K562 (cell line): ENCODE measurements around the gene TRIO. TPM values are rescaled to one million over a fixed set of nuclear protein-coding genes. Genes with fewer than 3 reads are reported as not detected.

Source experiments
- ATAC-seq: fragments of 200-7000 bp; cut with Tn5 transposase; 3 replicates; pipeline ENCODE4 v1.9.1; 2020; ENCODE audit warnings: moderate library complexity
- BruUV-seq: library from RNA; stranded (reverse); fragments of 400-500 nt; replicated peaks from 2 replicates; lab custom pipeline; 2021; lab: Mats Ljungman, UMichigan
- CTCF ChIA-PET: fragments of 300-600 bp; formaldehyde crosslinking; extraction: SDS; loops from one replicate; lab custom pipeline; 2021; ENCODE audit warnings: low intra/inter-chr PET ratio; lab: Yijun Ruan, JAX
- POLR2A ChIA-PET: fragments of 300-600, 350-650 bp; sonication (Branson Sonifier 250); formaldehyde crosslinking; extraction: SDS; loops from one replicate; lab custom pipeline; 2021; ENCODE audit warnings: antibody characterized with exemption, inconsistent platforms; lab: Yijun Ruan, JAX
- DNase-seq, 4 experiments: peaks; one replicate each; pipeline versions ENCODE4 v3.0.0 to v3.0.0-alpha.2; 2011 to 2018; ENCODE audit warnings: low spot score in 3 of 4, mixed read lengths in 3 of 4; ENCODE audit errors: extremely low read depth in 1 of 4
- FAIRE-seq: peaks from 2 replicates; lab custom pipeline; 2011; peaks lifted over from hg19 to GRCh38; lab: Jason Lieb, UNC
- H2AFZ ChIP-seq: 2 replicates; pipeline ENCODE4 v1.6.0; 2011; ENCODE audit warnings: low read depth, low read length, control low read depth, inconsistent platforms
- H3K27ac ChIP-seq: fragments of 200-600 bp; 3 replicates; pipeline ENCODE4 v1.8.0; 2011; ENCODE audit warnings: low read depth, mild to moderate bottlenecking, control low read depth, inconsistent platforms, low read length, moderate library complexity, mixed read lengths; ENCODE audit errors: extremely low read depth
- H3K27me3 ChIP-seq, 2 experiments: fragments of 300-600 bp in 1 of 2; 2 replicates in 1 of 2; 3 replicates in 1 of 2; pipeline versions ENCODE4 v1.6.0 to v1.8.0; 2011; ENCODE audit warnings: inconsistent platforms in 2 of 2, low read length in 2 of 2, mild to moderate bottlenecking in 1 of 2, mixed read lengths in 1 of 2, moderate library complexity in 1 of 2; ENCODE audit not compliant: control insufficient read depth in 2 of 2, insufficient read depth in 2 of 2
- H3K36me3 ChIP-seq: fragments of 300-600 bp; 3 replicates; pipeline ENCODE4 v1.8.0; 2011; ENCODE audit warnings: mild to moderate bottlenecking, low read length, inconsistent platforms; ENCODE audit not compliant: control insufficient read depth, insufficient read depth
- H3K4me1 ChIP-seq, 2 experiments: fragments of 200-600 bp in 1 of 2; replicated peaks in 1 of 2; 2 replicates in 1 of 2; 3 replicates in 1 of 2; pipeline versions ENCODE4 v1.5.1 to v1.8.0; 2011; ENCODE audit warnings: inconsistent platforms in 2 of 2, low read length in 2 of 2, mild to moderate bottlenecking in 1 of 2, mixed read lengths in 1 of 2, moderate library complexity in 1 of 2; ENCODE audit not compliant: control insufficient read depth in 2 of 2, insufficient read depth in 2 of 2
- H3K4me2 ChIP-seq: 2 replicates; pipeline ENCODE4 v1.6.1; 2011; ENCODE audit warnings: low read length, control low read depth, inconsistent platforms, mixed read lengths; ENCODE audit not compliant: insufficient read depth
- H3K4me3 ChIP-seq: fragments of 200-600 bp; sonication (generic), shearing (Covaris generic); 2 replicates; pipeline ENCODE4 v1.5.1; 2016; ENCODE audit warnings: control low read depth, inconsistent platforms
- H3K79me2 ChIP-seq: fragments of 200-600 bp; 3 replicates; pipeline ENCODE4 v1.8.0; 2011; ENCODE audit warnings: low read length, inconsistent platforms; ENCODE audit not compliant: control insufficient read depth, insufficient read depth
- H3K9ac ChIP-seq, 2 experiments: 2 replicates each; pipeline versions ENCODE4 v1.6.0 to v1.6.1; 2011; ENCODE audit warnings: low read depth in 2 of 2, low read length in 2 of 2, control low read depth in 1 of 2, inconsistent platforms in 1 of 2, mild to moderate bottlenecking in 1 of 2, mixed read lengths in 1 of 2; ENCODE audit not compliant: insufficient read depth in 1 of 2
- H3K9me1 ChIP-seq: one replicate; pipeline ENCODE4 v1.6.0; 2011; ENCODE audit warnings: inconsistent platforms, mild to moderate bottlenecking, low read length, moderate library complexity; ENCODE audit not compliant: control insufficient read depth, insufficient read depth
- H3K9me3 ChIP-seq: replicated peaks from 2 replicates; pipeline ENCODE4 v1.5.1; 2011; ENCODE audit warnings: low read depth, low read length, inconsistent platforms; ENCODE audit not compliant: control insufficient read depth, insufficient read depth
- H4K20me1 ChIP-seq: replicated peaks from 2 replicates; pipeline ENCODE4 v1.6.1; 2011; ENCODE audit warnings: low read length, inconsistent platforms, mixed read lengths; ENCODE audit not compliant: control insufficient read depth, insufficient read depth
- BCOR ChIP-seq: fragments of 450-650 bp; IDR thresholded peaks from 2 replicates; pipeline ENCODE4 v1.6.1; 2016
- ESRRA ChIP-seq: fragments of 450-650 bp; IDR thresholded peaks from 2 replicates; pipeline ENCODE4 v1.6.1; 2014; ENCODE audit warnings: low read depth, mild to moderate bottlenecking, moderate library complexity, borderline replicate concordance
- FOXJ2 ChIP-seq: fragments of 200-800 bp; sonication (Bioruptor generic); IDR thresholded peaks from 2 replicates; pipeline ENCODE4 v1.6.1; 2016; ENCODE audit warnings: missing genetic modification characterization, missing compliant biosample characterization
- WGBS: fragments of 100-300 bp; shearing (Covaris generic); methylation state at CpG from one replicate; pipeline ENCODE4 v1.1.6; 2016; ENCODE audit warnings: low coverage, mixed read lengths; ENCODE audit not compliant: insufficient coverage; ENCODE audit errors: missing lambda C conversion rate; 5-methylcytosine and 5-hydroxymethylcytosine counted together
- in situ Hi-C: fragments of 300-500 bp; cut with MboI; formaldehyde crosslinking; loops from 4 replicates; pipeline ENCODE4 v1.15.0; 2018; ENCODE audit warnings: inconsistent platforms, mixed read lengths
- intact Hi-C: fragments of 100-400 bp; cut with micrococcal nuclease; formaldehyde crosslinking; loops from 2 replicates; pipeline ENCODE4 v1.14.2; 2022
- polyA plus RNA-seq, 8 experiments: library from polyadenylated mRNA; depleted of rRNA in 4 of 8; stranded (reverse) in 5 of 8; unstranded in 3 of 8; fragments of >200 nt; fragmentation: Nextera tagmentation in 2 of 8; fragmentation: Illumina TruSeq in 1 of 8; extraction: Ambion mirVana in 2 of 8; extraction: Trizol in 1 of 8; gene quantifications; 2 replicates each; pipeline versions ENCODE4 v1.2.1 to v1.2.3, GENCODE V29; 2011 to 2014; ENCODE audit warnings: inconsistent platforms in 1 of 8, missing spikeins in 1 of 8
- total RNA-seq, 7 experiments: library from RNA; depleted of rRNA in 6 of 7; stranded (reverse); fragments of >200 nt in 6 of 7; fragmentation: Illumina TruSeq in 2 of 7; extraction: Trizol in 2 of 7; gene quantifications; 2 replicates each; pipeline versions ENCODE4 v1.2.1 to v1.2.3, GENCODE V29; 2011 to 2021; ENCODE audit warnings: low replicate concordance in 1 of 7
- TF ChIP-seq, protein P1 (sequence below): fragments of 200-400 bp; formaldehyde crosslinking; IDR thresholded peaks from 2 replicates; pipeline ENCODE4 v1.6.1; 2017; ENCODE audit warnings: mild to moderate bottlenecking, low read depth, low read length, moderate library complexity

Gene TRIO
- total and polyA plus RNA-seq, 9 of the 15 experiments (the other 6 are each of a cell fraction or from before 2014, with no cell fraction given), result 0.24 to 5.0 (median 1.1) TPM

DNA sequence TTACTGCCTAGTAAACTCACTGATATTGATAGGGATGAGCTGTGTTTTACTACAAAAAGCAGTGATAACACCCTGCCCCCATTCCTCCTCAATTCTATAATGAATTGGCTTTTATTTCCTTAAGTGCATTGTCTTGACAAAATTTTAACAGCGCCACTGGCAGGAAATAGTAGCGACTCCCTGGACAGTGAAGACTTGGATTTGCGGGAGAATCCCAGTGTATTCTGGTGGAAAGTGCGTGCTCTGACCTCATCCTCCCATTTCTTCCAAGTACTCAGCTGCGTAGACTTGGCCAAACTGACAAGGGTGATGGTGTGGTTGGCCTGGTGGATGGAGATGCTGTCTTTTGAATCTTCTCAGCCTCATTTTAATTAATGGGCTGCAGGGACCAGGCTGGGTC is 5.3 kb downstream of the TRIO start:
- intact Hi-C loops, result no loop called here
- H4K20me1 ChIP-seq, result peaks cover 11% of the 10 kb centered on the region
- no peaks in the 10 kb centered on the region for H3K9me1 ChIP-seq
- H3K36me3 ChIP-seq, result no peaks in the 10 kb centered on the region
- ATAC-seq (no peak), FAIRE-seq (no peak), DNase-seq (no peak)
- POLR2A ChIA-PET, result interaction anchor here (0.7 kb wide), 1 partner anchor 24 kb away, joined by 3 read pairs; no protein-coding TSS in a partner anchor
- in situ Hi-C loops, result no loop called here
- WGBS, result 4% methylated on average over 5 of the region's 5 CpGs
- no peak overlapping the region for H3K27ac ChIP-seq
- H3K9me3 ChIP-seq, result no peaks in the 10 kb centered on the region
- H3K9ac ChIP-seq, result no peak overlapping the region
- no peaks in the 10 kb centered on the region for H3K79me2 ChIP-seq
- TF ChIP-seq ESRRA (no peak), BCOR (no peak), FOXJ2 (tag) (no peak)
- TF ChIP-seq, protein P1, sequence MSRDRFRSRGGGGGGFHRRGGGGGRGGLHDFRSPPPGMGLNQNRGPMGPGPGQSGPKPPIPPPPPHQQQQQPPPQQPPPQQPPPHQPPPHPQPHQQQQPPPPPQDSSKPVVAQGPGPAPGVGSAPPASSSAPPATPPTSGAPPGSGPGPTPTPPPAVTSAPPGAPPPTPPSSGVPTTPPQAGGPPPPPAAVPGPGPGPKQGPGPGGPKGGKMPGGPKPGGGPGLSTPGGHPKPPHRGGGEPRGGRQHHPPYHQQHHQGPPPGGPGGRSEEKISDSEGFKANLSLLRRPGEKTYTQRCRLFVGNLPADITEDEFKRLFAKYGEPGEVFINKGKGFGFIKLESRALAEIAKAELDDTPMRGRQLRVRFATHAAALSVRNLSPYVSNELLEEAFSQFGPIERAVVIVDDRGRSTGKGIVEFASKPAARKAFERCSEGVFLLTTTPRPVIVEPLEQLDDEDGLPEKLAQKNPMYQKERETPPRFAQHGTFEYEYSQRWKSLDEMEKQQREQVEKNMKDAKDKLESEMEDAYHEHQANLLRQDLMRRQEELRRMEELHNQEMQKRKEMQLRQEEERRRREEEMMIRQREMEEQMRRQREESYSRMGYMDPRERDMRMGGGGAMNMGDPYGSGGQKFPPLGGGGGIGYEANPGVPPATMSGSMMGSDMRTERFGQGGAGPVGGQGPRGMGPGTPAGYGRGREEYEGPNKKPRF, result no peak
- CTCF ChIA-PET, result no interaction called here
- H3K4me2 ChIP-seq, result no peak overlapping the region
- no peak overlapping the region for H3K4me3 ChIP-seq
- no peak overlapping the region for H2AFZ ChIP-seq
- BruUV-seq, result no TSS peak
- H3K4me1 ChIP-seq, result peaks cover 0 to 16% of the 10 kb centered on the region in 2 experiments; a peak in 2 of 5 replicates
- H3K27me3 ChIP-seq, result peaks cover 16 to 51% of the 10 kb centered on the region in 2 experiments; a peak in 3 of 5 replicates
